H1 (cell line): ENCODE data around the gene THSD1. TPM values are rescaled to one million over a fixed set of nuclear protein-coding genes. Genes with fewer than 3 reads are reported as not detected.

Source experiments
- CTCF ChIA-PET: fragments of 300-600 bp; sonication (Branson Sonifier 250); formaldehyde crosslinking; loops from one replicate; lab custom pipeline; 2021; ENCODE audit not compliant: partially characterized antibody; lab: Charles Lee
- POLR2A ChIA-PET: fragments of 300-600 bp; sonication (Branson Sonifier 250); formaldehyde crosslinking; loops from one replicate; lab custom pipeline; 2021; ENCODE audit warnings: inconsistent platforms; ENCODE audit not compliant: partially characterized antibody; lab: Charles Lee
- DNase-seq, 2 experiments: peaks; one replicate each; pipeline versions ENCODE4 v3.0.0 to v3.0.0-alpha.2; 2010 to 2022; ENCODE audit warnings: low spot score in 2 of 2, low read depth in 1 of 2, mixed read lengths in 1 of 2
- FAIRE-seq: peaks from 2 replicates; lab custom pipeline; 2011; peaks lifted over from hg19 to GRCh38; lab: Jason Lieb, UNC
- H2AFZ ChIP-seq: 2 replicates; pipeline ENCODE4 v1.8.1; 2012; ENCODE audit warnings: low read length, inconsistent platforms
- H2AK5ac ChIP-seq: 2 replicates; pipeline ENCODE4 v1.6.1; 2013; ENCODE audit warnings: low read depth, low read length
- H2BK120ac ChIP-seq: replicated peaks from 2 replicates; pipeline ENCODE3; 2013; ENCODE audit warnings: low read depth, low read length, inconsistent platforms
- H2BK12ac ChIP-seq: 2 replicates; pipeline ENCODE4 v1.6.1; 2013; ENCODE audit warnings: low read depth, low read length
- H2BK15ac ChIP-seq: 2 replicates; pipeline ENCODE4 v1.6.1; 2013; ENCODE audit warnings: low read length
- H2BK20ac ChIP-seq: 2 replicates; pipeline ENCODE4 v1.6.1; 2013; ENCODE audit warnings: low read length
- H2BK5ac ChIP-seq: 2 replicates; pipeline ENCODE4 v1.6.1; 2013; ENCODE audit warnings: low read depth, low read length
- H3K14ac ChIP-seq: 2 replicates; pipeline ENCODE4 v1.6.1; 2013; ENCODE audit warnings: inconsistent platforms; ENCODE audit not compliant: insufficient read length
- H3K18ac ChIP-seq: 2 replicates; pipeline ENCODE4 v1.6.1; 2013; ENCODE audit warnings: low read length; ENCODE audit errors: extremely low read depth
- H3K23ac ChIP-seq: 2 replicates; pipeline ENCODE4 v1.6.1; 2013; ENCODE audit warnings: inconsistent platforms; ENCODE audit not compliant: insufficient read length
- H3K23me2 ChIP-seq: 2 replicates; pipeline ENCODE4 v1.6.1; 2013; ENCODE audit warnings: low read depth, low read length
- H3K27ac ChIP-seq: 2 replicates; pipeline ENCODE4 v1.6.1; 2011; ENCODE audit warnings: low read depth, low read length, inconsistent platforms
- H3K27me3 ChIP-seq, 4 experiments: replicated peaks in 1 of 4; 1 replicate in 1 of 4; 2 replicates in 3 of 4; pipeline versions ENCODE4 v1.6.1 to v1.8.1; 2011 to 2013; ENCODE audit warnings: low read length in 3 of 4, mild to moderate bottlenecking in 3 of 4, inconsistent platforms in 2 of 4, mixed read lengths in 2 of 4, moderate library complexity in 1 of 4; ENCODE audit not compliant: control insufficient read depth in 3 of 4, insufficient read depth in 3 of 4; ENCODE audit errors: extremely low read depth in 1 of 4
- H3K36me3 ChIP-seq, 4 experiments: 2 replicates each; pipeline versions ENCODE4 v1.6.1 to v1.8.1; 2011 to 2013; ENCODE audit warnings: mild to moderate bottlenecking in 4 of 4, low read length in 3 of 4, moderate library complexity in 2 of 4, control low read depth in 1 of 4, inconsistent platforms in 1 of 4; ENCODE audit not compliant: insufficient read depth in 4 of 4, control insufficient read depth in 2 of 4
- H3K4ac ChIP-seq: replicated peaks from 2 replicates; pipeline ENCODE3; 2013; ENCODE audit warnings: low read length, low read depth, mixed read lengths, inconsistent platforms; ENCODE audit not compliant: insufficient read length
- H3K4me1 ChIP-seq, 4 experiments: replicated peaks in 1 of 4; 1 replicate in 1 of 4; 2 replicates in 3 of 4; pipeline versions ENCODE4 v1.6.1 to v1.8.1; 2011 to 2013; ENCODE audit warnings: low read length in 3 of 4, inconsistent platforms in 2 of 4, mixed read lengths in 1 of 4; ENCODE audit not compliant: insufficient read depth in 4 of 4, control insufficient read depth in 3 of 4
- H3K4me2 ChIP-seq, 2 experiments: 2 replicates each; pipeline versions ENCODE4 v1.6.1 to v1.8.1; 2011 to 2013; ENCODE audit warnings: low read depth in 2 of 2, low read length in 2 of 2, control low read depth in 1 of 2, inconsistent platforms in 1 of 2, mild to moderate bottlenecking in 1 of 2; ENCODE audit not compliant: insufficient read depth in 1 of 2
- H3K4me3 ChIP-seq, 4 experiments: fragments of 200-600, 300-600 bp in 1 of 4; sonication (generic), shearing (Covaris generic), sonication (Bioruptor Twin) in 1 of 4; 2 replicates each; pipeline versions ENCODE4 v1.5.1 to v1.8.1; 2011 to 2016; ENCODE audit warnings: low read length in 4 of 4, low read depth in 3 of 4, control low read depth in 2 of 4, inconsistent platforms in 2 of 4, mild to moderate bottlenecking in 2 of 4, mixed read lengths in 1 of 4, moderate library complexity in 1 of 4; ENCODE audit not compliant: insufficient read depth in 2 of 4; ENCODE audit errors: extremely low read depth in 1 of 4
- H3K56ac ChIP-seq: replicated peaks from 2 replicates; pipeline ENCODE3; 2013; ENCODE audit warnings: low read depth, mild to moderate bottlenecking, mixed read lengths, low read length, inconsistent platforms; ENCODE audit not compliant: insufficient read length
- H3K79me1 ChIP-seq: 2 replicates; pipeline ENCODE4 v1.6.1; 2013; ENCODE audit warnings: low read depth, low read length, control low read depth
- H3K79me2 ChIP-seq, 2 experiments: 2 replicates each; pipeline versions ENCODE4 v1.6.1 to v1.8.1; 2012 to 2013; ENCODE audit warnings: low read length in 2 of 2, mild to moderate bottlenecking in 2 of 2, inconsistent platforms in 1 of 2; ENCODE audit not compliant: insufficient read depth in 2 of 2, control insufficient read depth in 1 of 2
- H3K9ac ChIP-seq, 4 experiments: replicated peaks in 1 of 4; 1 replicate in 1 of 4; 2 replicates in 3 of 4; pipeline versions ENCODE4 v1.6.1 to v1.8.1; 2011 to 2013; ENCODE audit warnings: low read depth in 3 of 4, low read length in 3 of 4, control low read depth in 2 of 4, mild to moderate bottlenecking in 2 of 4, moderate library complexity in 2 of 4, inconsistent platforms in 1 of 4; ENCODE audit errors: extremely low read depth in 1 of 4
- H3K9me3 ChIP-seq, 2 experiments: 2 replicates each; pipeline versions ENCODE4 v1.6.1 to v1.8.1; 2012 to 2013; ENCODE audit warnings: mild to moderate bottlenecking in 2 of 2, moderate library complexity in 2 of 2, control low read depth in 1 of 2, inconsistent platforms in 1 of 2, low read depth in 1 of 2, low read length in 1 of 2, mixed read lengths in 1 of 2; ENCODE audit not compliant: insufficient read depth in 2 of 2
- H4K20me1 ChIP-seq, 2 experiments: replicated peaks in 1 of 2; 2 replicates each; pipeline versions ENCODE3 to v1.8.1; 2011 to 2013; ENCODE audit warnings: inconsistent platforms in 2 of 2, low read length in 2 of 2, mild to moderate bottlenecking in 1 of 2; ENCODE audit not compliant: insufficient read depth in 2 of 2, control insufficient read depth in 1 of 2
- H4K5ac ChIP-seq: 2 replicates; pipeline ENCODE4 v1.6.1; 2013; ENCODE audit warnings: low read length, low read depth, mixed read lengths, inconsistent platforms; ENCODE audit not compliant: insufficient read length
- H4K8ac ChIP-seq: 2 replicates; pipeline ENCODE4 v1.8.0; 2013; ENCODE audit warnings: mild to moderate bottlenecking, moderate library complexity, low read length, inconsistent platforms; ENCODE audit not compliant: insufficient read depth; ENCODE audit errors: extremely low read depth
- H4K91ac ChIP-seq: replicated peaks from 2 replicates; pipeline ENCODE3; 2013; ENCODE audit warnings: low read length, mixed read lengths, inconsistent platforms; ENCODE audit not compliant: insufficient read length
- POU5F1 ChIP-seq: IDR thresholded peaks from 2 replicates; pipeline ENCODE4 v1.6.1; 2011; ENCODE audit warnings: low read depth, mild to moderate bottlenecking, low read length, moderate library complexity
- WGBS, 2 experiments: shearing (Covaris generic) in 1 of 2; methylation state at CpG; one replicate each; pipeline versions ENCODE4 v1.1.6 to v1.1.7; 2013 to 2015; ENCODE audit warnings: low lambda C conversion rate in 2 of 2, mixed read lengths in 2 of 2, inconsistent platforms in 1 of 2, low coverage in 1 of 2, missing lambda C conversion rate in 1 of 2; ENCODE audit not compliant: insufficient replicate concordance in 2 of 2, insufficient coverage in 1 of 2, insufficient read length in 1 of 2; ENCODE audit errors: extremely low coverage in 1 of 2, missing lambda C conversion rate in 1 of 2; 5-methylcytosine and 5-hydroxymethylcytosine counted together
- polyA plus RNA-seq, 7 experiments: library from polyadenylated mRNA; depleted of rRNA in 3 of 7; stranded (reverse) in 5 of 7; unstranded in 2 of 7; fragments of >200 nt in 5 of 7; fragments of 200-250 nt in 2 of 7; gene quantifications; 1 replicate in 5 of 7; 2 replicates in 1 of 7; 4 replicates in 1 of 7; pipeline versions ENCODE4 v1.2.1 to v1.2.3, GENCODE V29; 2011 to 2013; ENCODE audit warnings: missing spikeins in 2 of 7, mixed read lengths in 2 of 7
- total RNA-seq: library from RNA; stranded (reverse); fragmentation: NEBNext Ultra II Directional; extraction: Animal tissue kit (Norgen Biotek cat#: 25700); gene quantifications from 2 replicates; pipeline ENCODE4 v1.2.1, GENCODE V29; 2021

The THSD1 gene
- total and polyA plus RNA-seq, 2 of the 8 experiments (the other 6 are each of a cell fraction or from before 2014, with no cell fraction given): 0.17 to 0.35 TPM

GRCh38 chr13:52371736-52372247 is 34.2 kb downstream of the THSD1 start:
- no peak overlapping the region for H3K4me2 ChIP-seq
- FAIRE-seq: peak; percentile 42
- CTCF ChIA-PET: interaction anchor here (1.2 kb wide), 1 partner anchor 28 kb away, joined by 4 read pairs; no protein-coding TSS in a partner anchor

More at GRCh38 chr13:52371736-52372247, 34.2 kb downstream of the THSD1 start:
- H2AFZ ChIP-seq: no peak overlapping the region
- no peak overlapping the region for H3K4me3 ChIP-seq
- H3K23me2 ChIP-seq: no peaks in the 10 kb centered on the region; the same call in 1 of the 2 replicates
- H2BK20ac ChIP-seq: no peak overlapping the region
- no peak overlapping the region for H3K23ac ChIP-seq
- no peak overlapping the region for H2AK5ac ChIP-seq
- TF ChIP-seq POU5F1: no peak
- TF ChIP-seq, all 59 proteins: peak for 0
- DNase-seq: no peak
- Histone ChIP-seq H3K9me3 (no peaks in the 10 kb centered on the region), H3K14ac (no peak overlapping the region), H3K36me3 (no peaks in the 10 kb centered on the region), H4K8ac (no peak overlapping the region), H2BK15ac (no peak overlapping the region), H3K79me2 (no peaks in the 10 kb centered on the region), H2BK120ac (no peak overlapping the region), H3K27me3 (no peaks in the 10 kb centered on the region), H2BK5ac (no peak overlapping the region), H2BK12ac (no peak overlapping the region), H3K4me1 (peaks cover 0 to 3% (median 0%) of the 10 kb centered on the region in 4 experiments; a peak in 1 of 7 replicates), H4K5ac (no peak overlapping the region), H4K20me1 (no peaks in the 10 kb centered on the region), H3K9ac (no peak overlapping the region), H3K18ac (no peak overlapping the region), H4K91ac (no peak overlapping the region), H3K79me1 (no peaks in the 10 kb centered on the region), H3K27ac (no peak overlapping the region), H3K56ac (no peak overlapping the region), H3K4ac (no peak overlapping the region)
- POLR2A ChIA-PET: no interaction called here
- WGBS, 2 experiments: 86% methylated on average over 3 of the region's 3 CpGs; no CpG with 5 or more reads in 1 of the 2 experiments
